Panc1 (cell line): ENCODE results near the gene CCDC197.

Experiments
- SIN3A ChIP-seq: IDR thresholded peaks from 2 replicates; pipeline ENCODE4 v1.6.1; 2012; ENCODE audit warnings: low read depth, mild to moderate bottlenecking, low read length, moderate library complexity, borderline replicate concordance; ENCODE audit not compliant: insufficient read depth
- TF ChIP-seq, protein P1 (sequence below): fragments of 450-650 bp; IDR thresholded peaks from 2 replicates; pipeline ENCODE4 v1.5.1; 2017; ENCODE audit warnings: mild to moderate bottlenecking
- TF ChIP-seq, protein P2 (sequence below), 2 experiments: IDR thresholded peaks; 2 replicates each; pipeline ENCODE4 v1.6.1; 2011 to 2012; ENCODE audit warnings: low read depth in 2 of 2, control low read depth in 1 of 2, low read length in 1 of 2, mild to moderate bottlenecking in 1 of 2, moderate library complexity in 1 of 2; ENCODE audit not compliant: insufficient read depth in 1 of 2

DNA sequence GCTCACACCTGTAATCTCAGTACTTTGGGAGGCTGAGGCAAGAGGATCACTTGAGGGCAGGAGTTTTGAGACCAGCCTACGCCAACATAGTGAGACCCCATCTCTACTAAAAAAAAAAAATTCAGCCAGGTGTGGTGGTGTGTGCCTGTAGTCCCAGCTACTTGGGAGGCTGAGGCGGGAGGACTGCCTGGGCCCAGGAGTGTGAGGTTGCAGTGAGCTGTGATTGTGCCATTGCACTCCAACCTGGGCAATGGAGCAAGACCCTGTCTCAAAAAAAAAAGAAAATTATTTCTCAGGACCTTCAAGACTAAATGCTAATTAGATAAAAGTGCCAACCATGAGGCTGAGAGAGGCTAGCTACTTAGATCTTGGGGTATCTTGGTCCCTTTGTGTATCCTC is 52.5 kb downstream of the CCDC197 start:
- no peak for TF ChIP-seq SIN3A
- TF ChIP-seq, protein P1, sequence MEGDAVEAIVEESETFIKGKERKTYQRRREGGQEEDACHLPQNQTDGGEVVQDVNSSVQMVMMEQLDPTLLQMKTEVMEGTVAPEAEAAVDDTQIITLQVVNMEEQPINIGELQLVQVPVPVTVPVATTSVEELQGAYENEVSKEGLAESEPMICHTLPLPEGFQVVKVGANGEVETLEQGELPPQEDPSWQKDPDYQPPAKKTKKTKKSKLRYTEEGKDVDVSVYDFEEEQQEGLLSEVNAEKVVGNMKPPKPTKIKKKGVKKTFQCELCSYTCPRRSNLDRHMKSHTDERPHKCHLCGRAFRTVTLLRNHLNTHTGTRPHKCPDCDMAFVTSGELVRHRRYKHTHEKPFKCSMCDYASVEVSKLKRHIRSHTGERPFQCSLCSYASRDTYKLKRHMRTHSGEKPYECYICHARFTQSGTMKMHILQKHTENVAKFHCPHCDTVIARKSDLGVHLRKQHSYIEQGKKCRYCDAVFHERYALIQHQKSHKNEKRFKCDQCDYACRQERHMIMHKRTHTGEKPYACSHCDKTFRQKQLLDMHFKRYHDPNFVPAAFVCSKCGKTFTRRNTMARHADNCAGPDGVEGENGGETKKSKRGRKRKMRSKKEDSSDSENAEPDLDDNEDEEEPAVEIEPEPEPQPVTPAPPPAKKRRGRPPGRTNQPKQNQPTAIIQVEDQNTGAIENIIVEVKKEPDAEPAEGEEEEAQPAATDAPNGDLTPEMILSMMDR, result no peak
- TF ChIP-seq, protein P2, sequence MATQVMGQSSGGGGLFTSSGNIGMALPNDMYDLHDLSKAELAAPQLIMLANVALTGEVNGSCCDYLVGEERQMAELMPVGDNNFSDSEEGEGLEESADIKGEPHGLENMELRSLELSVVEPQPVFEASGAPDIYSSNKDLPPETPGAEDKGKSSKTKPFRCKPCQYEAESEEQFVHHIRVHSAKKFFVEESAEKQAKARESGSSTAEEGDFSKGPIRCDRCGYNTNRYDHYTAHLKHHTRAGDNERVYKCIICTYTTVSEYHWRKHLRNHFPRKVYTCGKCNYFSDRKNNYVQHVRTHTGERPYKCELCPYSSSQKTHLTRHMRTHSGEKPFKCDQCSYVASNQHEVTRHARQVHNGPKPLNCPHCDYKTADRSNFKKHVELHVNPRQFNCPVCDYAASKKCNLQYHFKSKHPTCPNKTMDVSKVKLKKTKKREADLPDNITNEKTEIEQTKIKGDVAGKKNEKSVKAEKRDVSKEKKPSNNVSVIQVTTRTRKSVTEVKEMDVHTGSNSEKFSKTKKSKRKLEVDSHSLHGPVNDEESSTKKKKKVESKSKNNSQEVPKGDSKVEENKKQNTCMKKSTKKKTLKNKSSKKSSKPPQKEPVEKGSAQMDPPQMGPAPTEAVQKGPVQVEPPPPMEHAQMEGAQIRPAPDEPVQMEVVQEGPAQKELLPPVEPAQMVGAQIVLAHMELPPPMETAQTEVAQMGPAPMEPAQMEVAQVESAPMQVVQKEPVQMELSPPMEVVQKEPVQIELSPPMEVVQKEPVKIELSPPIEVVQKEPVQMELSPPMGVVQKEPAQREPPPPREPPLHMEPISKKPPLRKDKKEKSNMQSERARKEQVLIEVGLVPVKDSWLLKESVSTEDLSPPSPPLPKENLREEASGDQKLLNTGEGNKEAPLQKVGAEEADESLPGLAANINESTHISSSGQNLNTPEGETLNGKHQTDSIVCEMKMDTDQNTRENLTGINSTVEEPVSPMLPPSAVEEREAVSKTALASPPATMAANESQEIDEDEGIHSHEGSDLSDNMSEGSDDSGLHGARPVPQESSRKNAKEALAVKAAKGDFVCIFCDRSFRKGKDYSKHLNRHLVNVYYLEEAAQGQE (IDR thresholded peaks at IDR 0.05; ENCODE audit: insufficient read depth in 1 of 2, low read depth in 2 of 2, low read length in 1 of 2), result no peak
